Heart left ventricle (tissue), 13 donors: ENCODE measurements around the gene ZNF503.

ENCODE experiments used
- POLR2A ChIP-seq, 2 donors: fragments of 450-650 bp; IDR thresholded peaks; one replicate each; pipeline ENCODE4 v1.6.1; 2017; ENCODE audit warnings: antibody characterized with exemption in 2 of 2, mild to moderate bottlenecking in 2 of 2, moderate library complexity in 2 of 2
- TF ChIP-seq, protein P1 (sequence below), 12 donors: fragments of 200-600 bp; sonication (generic) in 4 of 12; IDR thresholded peaks; one replicate each; pipeline versions ENCODE4 v1.5.0 to v1.8.0; 2018 to 2022; ENCODE audit warnings: antibody characterized with exemption in 12 of 12, mild to moderate bottlenecking in 5 of 12
- donor health status: ischemic (EF 13 %, LVEDD 7.1; RV severe dilation, severe dysfunction).
- donor health status: DM: no; HTN: yes; CAD: no.
- donor health status: DM: no; HTN: no; CAD: no.
- donor health status: ischemic (EF 25% LVEDD 6.9; RV normal size, moderate dysfunction).
- donor health status: ischemic (EF 25% LVEDD 5.7; RV mildly dilated, moderate dysfunction).
- donor health status: ischemic (EF 35%, LVEDD 5.7; RV mildly dilated, moderate dysfunction).
- donor health status: nonischemic (EF 11% LVEDD 7.7; RV severe dilation, severe dysfunction).
- donor health status: DM: yes; HTN: yes; CAD: no.
- donor health status: PGD.
- donor health status: ischemic (EF 29% LVEDD 5.4; RV normal size, mild dysfunction).
- donor health status: nonischemic (EF 23%, LVEDD 6.1; RV moderate dilation, normal function).

DNA sequence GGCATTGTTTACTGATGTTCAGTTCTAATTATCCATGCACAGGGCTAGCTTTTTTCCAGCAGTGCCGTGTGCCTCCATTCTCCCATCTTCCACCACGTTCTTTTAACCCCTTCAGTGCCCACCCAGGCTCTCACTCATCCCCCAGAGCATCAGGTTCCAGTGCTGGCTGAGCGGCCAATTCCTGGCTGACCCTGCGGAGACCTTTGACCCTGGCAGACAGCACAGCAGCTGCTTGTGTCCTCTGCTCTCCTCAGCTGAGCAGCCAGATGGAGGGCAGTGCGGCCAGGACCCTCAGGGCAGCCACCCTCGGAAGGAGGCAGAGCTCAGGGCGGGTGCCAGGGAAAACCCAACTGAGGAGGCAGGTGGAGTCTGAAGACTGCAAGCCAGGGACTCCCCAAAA is 48.4 kb downstream of the ZNF503 start:
- TF ChIP-seq, protein P1, sequence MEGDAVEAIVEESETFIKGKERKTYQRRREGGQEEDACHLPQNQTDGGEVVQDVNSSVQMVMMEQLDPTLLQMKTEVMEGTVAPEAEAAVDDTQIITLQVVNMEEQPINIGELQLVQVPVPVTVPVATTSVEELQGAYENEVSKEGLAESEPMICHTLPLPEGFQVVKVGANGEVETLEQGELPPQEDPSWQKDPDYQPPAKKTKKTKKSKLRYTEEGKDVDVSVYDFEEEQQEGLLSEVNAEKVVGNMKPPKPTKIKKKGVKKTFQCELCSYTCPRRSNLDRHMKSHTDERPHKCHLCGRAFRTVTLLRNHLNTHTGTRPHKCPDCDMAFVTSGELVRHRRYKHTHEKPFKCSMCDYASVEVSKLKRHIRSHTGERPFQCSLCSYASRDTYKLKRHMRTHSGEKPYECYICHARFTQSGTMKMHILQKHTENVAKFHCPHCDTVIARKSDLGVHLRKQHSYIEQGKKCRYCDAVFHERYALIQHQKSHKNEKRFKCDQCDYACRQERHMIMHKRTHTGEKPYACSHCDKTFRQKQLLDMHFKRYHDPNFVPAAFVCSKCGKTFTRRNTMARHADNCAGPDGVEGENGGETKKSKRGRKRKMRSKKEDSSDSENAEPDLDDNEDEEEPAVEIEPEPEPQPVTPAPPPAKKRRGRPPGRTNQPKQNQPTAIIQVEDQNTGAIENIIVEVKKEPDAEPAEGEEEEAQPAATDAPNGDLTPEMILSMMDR (IDR thresholded peaks at IDR 0.05), result no peak
- TF ChIP-seq POLR2A (IDR thresholded peaks at IDR 0.05), result no peak
